Natural killer cell (primary cell): Measurements from ENCODE around the gene DMRT2. TPM values are rescaled to one million over a fixed set of nuclear protein-coding genes. Genes with fewer than 3 reads are reported as not detected.

Source experiments
- ATAC-seq, 3 donors: fragments of 150-1000 bp in 2 of 3; fragments of 200-7000 bp in 1 of 3; cut with Tn5 transposase; 1 replicate in 1 of 3; 2 replicates in 2 of 3; pipeline ENCODE4 v1.10.0; 2021; ENCODE audit warnings: mild to moderate bottlenecking in 2 of 3, moderate library complexity in 2 of 3
- DNase-seq, 2 donors: peaks; one replicate each; pipeline versions ENCODE4 v3.0.0 to v3.0.0-alpha.2; 2013 to 2021; ENCODE audit warnings: mixed read lengths in 1 of 2
- H3K27ac ChIP-seq: one replicate; pipeline ENCODE4 v1.5.1; 2013; ENCODE audit warnings: mild to moderate bottlenecking, low read length
- H3K27me3 ChIP-seq: one replicate; pipeline ENCODE4 v1.6.1; 2013; ENCODE audit warnings: low read length; ENCODE audit not compliant: control insufficient read depth, insufficient read depth
- H3K36me3 ChIP-seq: one replicate; pipeline ENCODE4 v1.6.1; 2013; ENCODE audit warnings: low read length; ENCODE audit not compliant: control insufficient read depth, insufficient read depth
- H3K4me1 ChIP-seq: one replicate; pipeline ENCODE4 v1.6.1; 2013; ENCODE audit warnings: low read length; ENCODE audit not compliant: control insufficient read depth, insufficient read depth
- H3K4me3 ChIP-seq: one replicate; pipeline ENCODE4 v1.5.1; 2013; ENCODE audit warnings: low read length
- H3K9me3 ChIP-seq: one replicate; pipeline ENCODE4 v1.6.1; 2013; ENCODE audit warnings: low read length; ENCODE audit not compliant: control insufficient read depth, insufficient read depth
- H3K27ac Mint-ChIP-seq, 2 donors: one replicate each; pipeline ENCODE4 v1.8.0; 2022; ENCODE audit warnings: mild to moderate bottlenecking in 2 of 2, mixed read lengths in 2 of 2, moderate library complexity in 1 of 2
- H3K27me3 Mint-ChIP-seq, 2 donors: one replicate each; pipeline ENCODE4 v1.8.0; 2022; ENCODE audit warnings: low read depth in 2 of 2, mixed read lengths in 2 of 2
- H3K36me3 Mint-ChIP-seq: one replicate; pipeline ENCODE4 v1.8.0; 2022; ENCODE audit warnings: mixed read lengths
- H3K4me1 Mint-ChIP-seq, 2 donors: one replicate each; pipeline ENCODE4 v1.8.0; 2022; ENCODE audit warnings: mixed read lengths in 2 of 2
- H3K4me3 Mint-ChIP-seq: one replicate; pipeline ENCODE4 v1.8.0; 2022; ENCODE audit warnings: mild to moderate bottlenecking, moderate library complexity, mixed read lengths
- H3K9me3 Mint-ChIP-seq, 2 donors: one replicate each; pipeline ENCODE4 v1.8.0; 2022; ENCODE audit warnings: mixed read lengths in 2 of 2
- CTCF ChIP-seq: fragments of 200-600 bp; IDR thresholded peaks from one replicate; pipeline ENCODE4 v1.8.0; 2022; ENCODE audit warnings: antibody characterized with exemption
- WGBS: methylation state at CpG from one replicate; pipeline ENCODE4 v1.1.7; 2013; ENCODE audit warnings: missing lambda C conversion rate; ENCODE audit not compliant: insufficient coverage; 5-methylcytosine and 5-hydroxymethylcytosine counted together
- intact Hi-C: fragments of 100-400 bp; cut with micrococcal nuclease; formaldehyde crosslinking; loops from one replicate; pipeline ENCODE4 v1.14.2; 2022
- total RNA-seq, 4 donors: library from RNA; stranded (reverse); fragments of 120-200 nt in 1 of 4; gene quantifications; one replicate each; pipeline versions ENCODE4 v1.2.3 to v1.2.4, GENCODE V29; 2013 to 2022

Gene DMRT2
- total RNA-seq, 3 donors from 2014 or later (not counting 1 experiment from before 2014, with no cell fraction given), result not detected

DNA sequence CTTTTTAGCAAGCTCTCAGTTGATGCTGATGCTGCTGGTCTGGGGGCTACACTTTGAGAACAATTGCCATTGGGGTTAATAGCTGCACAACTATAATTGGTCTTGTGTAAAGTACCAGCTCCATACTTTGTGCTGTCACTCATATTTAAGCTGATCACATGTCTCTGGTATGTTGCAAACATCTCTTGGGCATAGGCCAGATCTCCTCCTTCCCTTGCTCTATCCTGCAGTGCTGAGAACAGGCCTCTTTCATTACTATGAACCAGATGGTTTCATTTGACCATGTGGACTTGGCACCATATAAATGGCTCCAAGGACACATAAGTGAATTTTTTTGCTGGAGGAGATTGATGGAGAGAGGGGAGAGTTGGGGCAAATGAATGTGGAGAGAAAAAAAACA, 48.4 kb downstream of the DMRT2 start:
- Histone ChIP-seq H3K27ac (no peak overlapping the region), H3K9me3 (no peaks in the 10 kb centered on the region), H3K4me1 (no peaks in the 10 kb centered on the region), H3K27me3 (no peaks in the 10 kb centered on the region), H3K36me3 (no peaks in the 10 kb centered on the region), H3K4me3 (no peak overlapping the region)
- no peak overlapping the region for H3K4me3 Mint-ChIP-seq
- no peaks in the 10 kb centered on the region for H3K36me3 Mint-ChIP-seq
- H3K4me1 Mint-ChIP-seq, result peaks cover 0 to 5% of the 10 kb centered on the region in 2 donors
- intact Hi-C loops, result no loop called here
- ATAC-seq (no peak), DNase-seq (no peak)
- no peak for TF ChIP-seq CTCF
- no peaks in the 10 kb centered on the region for H3K9me3 Mint-ChIP-seq
- H3K27me3 Mint-ChIP-seq, result peaks cover 18 to 50% of the 10 kb centered on the region in 2 donors
- H3K27ac Mint-ChIP-seq, result no peak overlapping the region

GRCh38 chr9:1100201-1100600, 50.0 kb downstream of the DMRT2 start:
- no peak for TF ChIP-seq CTCF
- Histone ChIP-seq H3K27me3 (no peaks in the 10 kb centered on the region), H3K4me3 (no peak overlapping the region), H3K9me3 (no peaks in the 10 kb centered on the region), H3K36me3 (no peaks in the 10 kb centered on the region), H3K27ac (no peak overlapping the region), H3K4me1 (no peaks in the 10 kb centered on the region)
- WGBS, result 83% methylated on average over 2 of the region's 2 CpGs
- intact Hi-C loops, result no loop called here
- ATAC-seq (no peak), DNase-seq (no peak)
- H3K36me3 Mint-ChIP-seq, result no peaks in the 10 kb centered on the region
- H3K27me3 Mint-ChIP-seq, result peaks cover 16 to 50% of the 10 kb centered on the region in 2 donors
- H3K4me1 Mint-ChIP-seq, result peaks cover 0 to 5% of the 10 kb centered on the region in 2 donors
- no peak overlapping the region for H3K27ac Mint-ChIP-seq
- H3K9me3 Mint-ChIP-seq, result no peaks in the 10 kb centered on the region
- H3K4me3 Mint-ChIP-seq, result no peak overlapping the region

DNA sequence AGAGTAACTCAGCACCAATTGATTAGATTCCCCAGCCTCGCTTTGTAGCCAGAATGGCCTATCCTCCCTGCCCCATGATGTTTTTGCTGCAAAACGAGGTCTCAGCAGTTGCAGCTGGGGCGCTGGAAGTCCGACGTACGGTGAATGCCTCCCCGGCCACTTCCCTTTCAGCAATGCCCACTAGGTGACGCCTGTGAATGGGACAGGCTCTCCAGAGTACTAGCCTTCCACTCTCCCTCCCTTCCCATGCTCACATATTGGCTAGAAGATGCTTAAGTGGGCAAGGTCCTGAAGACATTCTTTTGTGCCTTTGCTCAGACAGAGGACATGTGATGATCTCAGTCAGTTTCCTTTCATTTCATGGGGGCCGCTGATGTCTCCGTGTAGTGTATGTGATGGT, 50.8 kb downstream of the DMRT2 start:
- H3K9me3 ChIP-seq, result no peaks in the 10 kb centered on the region
- intact Hi-C loops, result no loop called here
- no peaks in the 10 kb centered on the region for H3K27me3 ChIP-seq
- H3K9me3 Mint-ChIP-seq, result no peaks in the 10 kb centered on the region
- ATAC-seq, result no peak
- H3K4me3 Mint-ChIP-seq, result no peak overlapping the region
- no peaks in the 10 kb centered on the region for H3K36me3 ChIP-seq
- no peak overlapping the region for H3K4me3 ChIP-seq
- WGBS, result 25% methylated on average over 10 of the region's 10 CpGs
- H3K36me3 Mint-ChIP-seq, result no peaks in the 10 kb centered on the region
- H3K4me1 ChIP-seq, result no peaks in the 10 kb centered on the region
- H3K27ac ChIP-seq, result no peak overlapping the region
- TF ChIP-seq CTCF, result no peak
- no peak for DNase-seq
- H3K27me3 Mint-ChIP-seq, result peaks cover 16 to 48% of the 10 kb centered on the region in 2 donors
- no peak overlapping the region for H3K27ac Mint-ChIP-seq
- peaks cover 0 to 5% of the 10 kb centered on the region in 2 donors for H3K4me1 Mint-ChIP-seq

DNA sequence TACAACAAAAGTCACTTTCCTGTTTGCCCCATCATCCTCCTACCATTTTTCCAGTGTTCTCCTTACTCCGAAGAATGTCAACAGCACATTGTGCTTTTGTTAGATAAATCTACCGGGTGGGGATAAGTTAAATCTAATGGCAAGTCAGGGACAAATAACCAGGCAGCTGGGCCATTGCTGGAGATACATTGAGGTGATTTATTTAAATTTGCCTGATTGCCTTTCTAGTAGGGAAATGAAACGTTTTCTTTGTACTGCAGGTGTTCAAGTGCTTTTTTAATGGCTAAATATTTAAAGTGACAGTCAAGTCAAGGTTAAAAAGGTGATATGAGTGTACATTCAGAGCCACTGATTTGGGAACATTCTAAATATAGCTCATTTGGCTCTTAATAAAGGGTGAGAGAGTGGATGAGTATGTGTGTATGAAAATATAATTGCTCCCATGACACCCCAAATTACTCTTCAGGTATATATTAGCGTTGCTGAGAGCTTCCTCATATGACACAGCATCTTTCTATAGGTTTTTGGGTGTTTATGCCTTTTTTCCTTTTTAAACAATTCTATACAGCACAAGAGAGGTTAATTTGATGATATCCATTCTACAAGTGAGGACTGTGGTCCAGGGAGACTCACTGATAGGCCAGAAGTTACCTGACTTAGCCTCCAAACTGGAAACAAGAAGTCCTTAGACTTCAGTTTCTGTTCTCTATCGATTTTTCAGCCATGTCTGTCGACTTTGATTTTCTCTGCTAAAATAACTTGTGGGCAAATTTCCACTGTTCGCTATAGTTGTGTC, 51.9 kb downstream of the DMRT2 start:
- Histone ChIP-seq H3K36me3 (no peaks in the 10 kb centered on the region), H3K4me1 (no peaks in the 10 kb centered on the region), H3K27me3 (no peaks in the 10 kb centered on the region), H3K27ac (no peak overlapping the region), H3K4me3 (no peak overlapping the region), H3K9me3 (no peaks in the 10 kb centered on the region)
- H3K4me3 Mint-ChIP-seq, result no peak overlapping the region
- intact Hi-C loops, result no loop called here
- H3K4me1 Mint-ChIP-seq, result peaks cover 0 to 5% of the 10 kb centered on the region in 2 donors
- no peak overlapping the region for H3K27ac Mint-ChIP-seq
- no peaks in the 10 kb centered on the region for H3K36me3 Mint-ChIP-seq
- DNase-seq (no peak), ATAC-seq (no peak)
- no peak for TF ChIP-seq CTCF
- H3K27me3 Mint-ChIP-seq, result peaks cover 14 to 37% of the 10 kb centered on the region in 2 donors
- no peaks in the 10 kb centered on the region for H3K9me3 Mint-ChIP-seq
- 61% methylated on average over 6 of the region's 7 CpGs for WGBS
